Progenitor cell of endocrine pancreas (in vitro differentiated cells): Measurements from ENCODE around the gene WBP2. TPM values are rescaled to one million over a fixed set of nuclear protein-coding genes. Genes with fewer than 3 reads are reported as not detected.

Experiments used
- DNase-seq: peaks from one replicate; pipeline ENCODE4 v3.0.0; 2021; ENCODE audit warnings: low spot score; ENCODE audit not compliant: unreplicated experiment
- H3K27ac Mint-ChIP-seq: 2 replicates; pipeline ENCODE4 v1.8.0; 2021; ENCODE audit warnings: mild to moderate bottlenecking, moderate library complexity, mixed read lengths
- H3K27me3 Mint-ChIP-seq: 2 replicates; pipeline ENCODE4 v1.8.0; 2021; ENCODE audit warnings: mixed read lengths
- H3K36me3 Mint-ChIP-seq: 2 replicates; pipeline ENCODE4 v1.8.0; 2022; ENCODE audit warnings: mixed read lengths; ENCODE audit not compliant: insufficient read depth
- H3K4me1 Mint-ChIP-seq: 2 replicates; pipeline ENCODE4 v1.8.0; 2021; ENCODE audit warnings: low read depth, mixed read lengths
- H3K4me3 Mint-ChIP-seq: 2 replicates; pipeline ENCODE4 v1.8.0; 2021; ENCODE audit warnings: low read depth, mild to moderate bottlenecking, moderate library complexity, mixed read lengths
- H3K9me3 Mint-ChIP-seq: 2 replicates; pipeline ENCODE4 v1.8.0; 2021; ENCODE audit warnings: low read depth, mixed read lengths
- total RNA-seq: library from RNA; stranded (reverse); gene quantifications from 2 replicates; pipeline ENCODE4 v1.2.1, GENCODE V29; 2021
- TF ChIP-seq, protein P1 (sequence below): fragments of 200-600 bp; sonication (generic); IDR thresholded peaks from one replicate; pipeline ENCODE4 v1.5.0; 2021; ENCODE audit warnings: antibody characterized with exemption, mild to moderate bottlenecking; ENCODE audit not compliant: unreplicated experiment

Gene WBP2
- total RNA-seq, 1 donor from 2014 or later: 47.9 TPM

DNA sequence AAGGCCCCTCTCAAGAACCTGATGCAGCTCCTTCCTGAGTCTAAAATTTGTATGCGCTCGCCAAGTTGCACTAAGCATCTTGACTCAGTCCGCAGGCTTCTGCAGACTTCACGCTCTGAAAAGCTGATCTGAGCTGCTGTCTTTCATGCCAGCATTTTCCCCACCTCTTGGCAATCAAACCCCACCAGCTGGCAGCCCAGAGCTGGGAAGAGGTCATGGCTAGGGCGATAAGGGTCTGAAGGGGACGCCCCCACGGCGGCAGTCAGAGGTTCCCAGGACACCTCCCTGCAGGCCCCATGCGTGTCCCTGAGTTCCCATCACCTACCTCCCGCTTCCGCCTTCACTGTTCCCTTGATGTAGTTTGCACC lies 5.9 kb downstream of the WBP2 start:
- no peak for DNase-seq
- Mint-ChIP-seq H3K9me3 (no peaks in the 10 kb centered on the region), H3K4me1 (peaks cover 13% of the 10 kb centered on the region), H3K36me3 (peaks cover 6% of the 10 kb centered on the region), H3K27me3 (no peaks in the 10 kb centered on the region), H3K27ac (no peak overlapping the region), H3K4me3 (no peak overlapping the region)
- TF ChIP-seq, protein P1, sequence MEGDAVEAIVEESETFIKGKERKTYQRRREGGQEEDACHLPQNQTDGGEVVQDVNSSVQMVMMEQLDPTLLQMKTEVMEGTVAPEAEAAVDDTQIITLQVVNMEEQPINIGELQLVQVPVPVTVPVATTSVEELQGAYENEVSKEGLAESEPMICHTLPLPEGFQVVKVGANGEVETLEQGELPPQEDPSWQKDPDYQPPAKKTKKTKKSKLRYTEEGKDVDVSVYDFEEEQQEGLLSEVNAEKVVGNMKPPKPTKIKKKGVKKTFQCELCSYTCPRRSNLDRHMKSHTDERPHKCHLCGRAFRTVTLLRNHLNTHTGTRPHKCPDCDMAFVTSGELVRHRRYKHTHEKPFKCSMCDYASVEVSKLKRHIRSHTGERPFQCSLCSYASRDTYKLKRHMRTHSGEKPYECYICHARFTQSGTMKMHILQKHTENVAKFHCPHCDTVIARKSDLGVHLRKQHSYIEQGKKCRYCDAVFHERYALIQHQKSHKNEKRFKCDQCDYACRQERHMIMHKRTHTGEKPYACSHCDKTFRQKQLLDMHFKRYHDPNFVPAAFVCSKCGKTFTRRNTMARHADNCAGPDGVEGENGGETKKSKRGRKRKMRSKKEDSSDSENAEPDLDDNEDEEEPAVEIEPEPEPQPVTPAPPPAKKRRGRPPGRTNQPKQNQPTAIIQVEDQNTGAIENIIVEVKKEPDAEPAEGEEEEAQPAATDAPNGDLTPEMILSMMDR: no peak

DNA sequence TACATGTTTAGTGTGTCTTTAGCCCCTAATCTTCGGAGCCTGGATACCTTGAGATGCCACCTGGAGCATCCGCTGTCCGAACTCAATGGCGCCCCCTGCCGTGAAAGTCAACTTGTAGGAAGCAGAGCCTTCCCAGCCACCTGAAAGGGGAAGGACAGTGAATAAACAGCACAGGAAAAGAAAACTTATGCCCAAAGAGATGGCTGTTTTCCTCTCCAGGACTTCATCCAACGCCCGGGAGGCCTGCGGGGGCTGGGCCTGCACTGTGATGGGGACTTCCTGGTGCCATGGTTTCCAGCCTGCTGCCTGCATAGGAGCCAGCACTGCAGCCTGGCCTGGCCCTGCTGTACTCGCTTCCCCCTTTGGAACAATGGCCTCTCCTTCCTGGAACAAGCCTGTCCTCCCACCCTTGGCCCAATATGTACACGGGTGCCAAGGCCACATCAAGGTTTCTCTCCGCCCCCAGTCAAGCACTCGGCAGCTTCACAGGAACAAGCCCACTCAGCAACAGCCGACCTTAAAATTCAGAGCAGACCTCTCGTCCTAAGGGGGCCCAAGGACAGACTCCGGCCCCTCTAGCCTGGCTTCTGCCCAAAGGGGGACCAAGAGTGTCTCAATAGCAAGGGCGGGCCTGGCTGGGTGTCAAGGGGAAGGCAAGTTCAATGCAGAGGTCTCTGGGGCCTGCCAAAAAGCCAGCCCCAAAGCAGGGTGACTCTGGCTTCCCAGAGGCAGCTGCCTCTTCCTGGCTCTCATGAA lies 6.4 kb downstream of the WBP2 start:
- Mint-ChIP-seq H3K27ac (no peak overlapping the region), H3K9me3 (no peaks in the 10 kb centered on the region), H3K27me3 (no peaks in the 10 kb centered on the region), H3K36me3 (peaks cover 6% of the 10 kb centered on the region), H3K4me3 (no peak overlapping the region), H3K4me1 (peaks cover 12% of the 10 kb centered on the region)
- peak; percentile 56 for DNase-seq
- TF ChIP-seq, protein P1: peak; percentile 69

DNA sequence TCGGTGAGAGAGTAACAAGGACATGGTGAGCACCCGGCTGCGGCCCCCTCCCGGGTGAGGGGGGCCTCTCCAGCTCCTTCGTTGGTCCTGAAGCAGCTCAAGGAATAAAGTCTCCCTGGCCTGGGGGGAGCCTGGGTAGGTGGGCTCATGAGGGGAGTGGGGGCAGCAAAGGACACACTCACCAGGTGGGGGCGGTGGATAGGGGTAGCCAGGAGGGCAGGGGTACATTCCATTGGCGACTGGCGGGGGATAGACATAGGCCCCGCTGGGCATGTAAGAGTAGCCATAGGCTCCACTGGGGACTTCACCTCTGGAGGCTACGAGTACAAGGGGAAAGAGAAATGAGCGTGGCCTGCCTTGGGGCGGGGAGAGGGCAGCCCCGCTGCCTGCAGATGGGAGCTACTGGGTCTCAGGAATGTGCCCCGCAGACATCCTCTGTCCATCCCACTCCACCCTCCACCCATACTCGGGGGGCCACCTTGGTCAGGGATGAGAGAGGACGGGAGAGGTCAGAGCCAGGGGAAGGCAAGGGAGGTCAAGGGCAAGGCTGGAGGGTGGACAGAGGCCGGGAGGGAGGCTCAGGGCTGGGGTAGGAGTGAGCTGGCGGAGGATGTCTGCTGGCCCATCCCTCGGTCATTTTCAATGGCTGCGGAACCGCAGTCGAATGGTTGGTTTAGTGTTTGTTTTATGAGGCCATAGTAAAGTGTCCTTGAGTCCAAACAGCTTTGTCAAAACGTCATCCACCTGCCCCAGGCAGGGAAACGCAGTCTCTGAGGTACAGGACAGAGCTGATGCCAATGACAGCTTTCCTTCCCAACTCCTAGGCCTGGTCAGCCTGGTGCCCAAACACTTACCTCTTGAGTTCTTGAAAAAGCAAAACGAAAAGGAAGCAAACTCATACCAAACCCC lies 7.3 kb downstream of the WBP2 start:
- peaks cover 12% of the 10 kb centered on the region for H3K4me1 Mint-ChIP-seq
- TF ChIP-seq, protein P1: no peak
- no peak overlapping the region for H3K27ac Mint-ChIP-seq
- no peaks in the 10 kb centered on the region for H3K27me3 Mint-ChIP-seq
- no peak overlapping the region for H3K4me3 Mint-ChIP-seq
- H3K9me3 Mint-ChIP-seq: no peaks in the 10 kb centered on the region
- DNase-seq: no peak
- H3K36me3 Mint-ChIP-seq: peaks cover 6% of the 10 kb centered on the region

DNA sequence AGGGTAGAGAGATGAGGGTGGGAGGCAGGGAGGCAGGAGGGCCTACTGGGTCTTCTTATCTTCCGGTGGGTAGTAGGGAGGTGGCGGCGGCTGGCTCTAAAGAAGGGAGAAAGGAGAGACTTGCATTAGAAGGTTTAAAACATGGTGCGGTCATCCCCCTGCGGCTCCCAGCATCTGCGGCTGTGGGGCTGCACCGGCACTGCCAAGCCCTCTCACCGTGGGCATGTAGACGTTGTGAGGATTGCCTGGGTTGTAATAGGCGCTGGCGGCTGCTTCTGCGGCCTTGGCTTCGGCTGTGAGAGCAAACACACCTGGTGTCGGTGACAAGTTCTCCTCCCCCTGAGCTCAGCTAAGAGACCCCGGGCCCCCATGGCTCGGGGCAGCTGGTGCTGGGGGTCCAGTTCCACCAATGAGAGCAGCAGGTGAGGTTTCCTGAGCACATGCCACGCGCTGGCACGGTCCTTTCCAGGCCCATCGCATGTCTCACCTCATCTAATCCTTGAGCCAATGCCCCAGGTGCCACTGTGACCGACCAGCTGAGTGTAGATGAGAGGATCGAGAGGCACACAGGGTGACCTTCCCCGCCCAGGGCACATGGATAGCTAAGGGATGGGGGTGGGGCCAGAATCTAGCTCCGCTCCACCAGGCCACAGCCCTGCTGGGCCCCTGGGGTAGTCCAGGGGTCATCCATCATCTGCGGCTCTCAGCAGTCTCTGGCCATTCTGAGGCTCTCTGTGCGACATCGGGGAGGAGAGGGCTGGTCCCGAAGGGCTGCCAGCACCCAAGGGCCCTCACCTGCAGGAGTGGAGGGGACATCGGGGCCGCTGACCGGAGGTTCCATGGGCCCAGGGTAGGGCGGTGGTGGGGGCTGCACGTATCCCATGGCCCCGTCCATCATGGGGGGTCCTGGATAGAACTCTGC lies 8.2 kb downstream of the WBP2 start:
- DNase-seq: no peak
- peaks cover 6% of the 10 kb centered on the region for H3K36me3 Mint-ChIP-seq
- no peaks in the 10 kb centered on the region for H3K9me3 Mint-ChIP-seq
- no peak overlapping the region for H3K27ac Mint-ChIP-seq
- H3K4me3 Mint-ChIP-seq: no peak overlapping the region
- no peaks in the 10 kb centered on the region for H3K27me3 Mint-ChIP-seq
- TF ChIP-seq, protein P1: no peak
- H3K4me1 Mint-ChIP-seq: peaks cover 12% of the 10 kb centered on the region
